GM11168 (cell line): ENCODE measurements around the gene CPB2.

Experiments
- in situ Hi-C: fragments of 300-500 bp; cut with MboI; formaldehyde crosslinking; loops from one replicate; pipeline ENCODE4 v1.12.0; 2022; ENCODE audit warnings: low sequenced_read_pairs; ENCODE audit not compliant: unreplicated experiment

CPB2 gene

GRCh38 chr13:46053162-46054012 lies 51.4 kb downstream of the CPB2 start:
- in situ Hi-C loops, result no loop called here

- in situ Hi-C loops, result no loop called here
Measured at GRCh38 chr13:46052319-46053161, 52.3 kb downstream of the CPB2 start, which contains the start of gene ZC3H13. Gene ZC3H13 (minus strand): TSS chr13:46052746. CDS start chr13:46045507, 7,239 bp downstream.

DNA sequence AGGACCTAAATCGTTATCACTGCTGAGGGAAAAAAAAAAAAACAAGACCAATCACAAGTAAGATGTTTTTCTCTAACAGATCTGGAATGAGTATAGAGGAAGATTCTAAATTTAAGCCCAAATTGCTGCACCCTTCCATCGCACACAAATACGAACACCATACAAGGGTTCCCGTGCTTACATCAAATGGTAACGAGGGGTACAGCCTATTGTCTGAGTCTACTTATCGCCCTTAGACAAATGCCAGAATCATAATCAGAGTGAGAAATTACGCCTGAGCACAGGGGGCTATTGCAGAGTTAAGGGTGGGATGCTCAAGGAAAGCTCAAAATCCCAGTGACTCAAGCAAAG lies 52.9 kb downstream of the CPB2 start:
- in situ Hi-C loops, result no loop called here

- in situ Hi-C loops, result no loop called here
Measured at GRCh38 chr13:46050771-46051170, 54.1 kb downstream of the CPB2 start.

GRCh38 chr13:46045424-46045823 lies 59.4 kb downstream of the CPB2 start:
- in situ Hi-C loops, result no loop called here

GRCh38 chr13:46043647-46044046 lies 61.2 kb downstream of the CPB2 start:
- in situ Hi-C loops, result no loop called here

GRCh38 chr13:46041419-46041839 lies 63.4 kb downstream of the CPB2 start:
- in situ Hi-C loops, result no loop called here

GRCh38 chr13:46040763-46041162 lies 64.1 kb downstream of the CPB2 start:
- in situ Hi-C loops, result no loop called here

GRCh38 chr13:46039411-46040182 lies 65.2 kb downstream of the CPB2 start:
- in situ Hi-C loops, result no loop called here

DNA sequence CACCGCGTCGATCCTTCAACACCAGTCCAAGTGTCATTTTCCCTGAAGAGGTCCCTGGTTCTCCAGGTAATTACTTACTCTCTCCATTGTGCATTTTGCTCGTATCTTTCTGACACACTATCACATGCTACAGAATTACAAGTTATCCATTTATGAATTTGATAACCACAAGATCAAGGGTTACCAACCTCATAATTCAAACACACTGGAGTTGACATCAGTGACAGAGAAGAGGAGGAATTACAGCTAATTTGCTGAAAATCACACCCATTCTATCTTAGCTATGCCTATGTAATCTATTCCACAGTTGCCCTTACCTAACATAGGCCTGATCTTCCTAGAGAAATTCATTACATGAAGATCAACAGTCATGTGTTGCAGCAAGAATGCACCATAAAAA lies 66.5 kb downstream of the CPB2 start:
- in situ Hi-C loops, result no loop called here

GRCh38 chr13:46035066-46035465 lies 69.8 kb downstream of the CPB2 start:
- in situ Hi-C loops, result no loop called here

DNA sequence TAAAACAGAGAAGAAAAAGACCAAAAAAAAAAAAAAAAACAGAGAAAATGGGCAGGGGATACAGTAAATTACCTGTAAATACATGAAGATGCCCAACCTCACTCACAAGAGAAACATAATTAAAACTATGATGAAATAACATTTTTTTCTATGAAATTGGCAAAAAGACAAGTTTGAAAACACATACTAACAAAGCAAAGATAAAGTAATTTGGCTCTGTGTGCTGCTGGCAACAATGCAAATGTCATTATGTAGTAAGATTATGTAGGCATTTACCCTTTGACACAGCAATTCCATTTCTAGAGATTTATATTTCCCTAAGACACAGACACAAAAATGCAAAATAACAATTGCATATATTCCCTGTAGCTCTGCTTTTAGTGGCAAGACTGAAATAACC lies 72.5 kb downstream of the CPB2 start:
- in situ Hi-C loops, result no loop called here

GRCh38 chr13:46031581-46032263 lies 73.1 kb downstream of the CPB2 start:
- in situ Hi-C loops, result no loop called here

DNA sequence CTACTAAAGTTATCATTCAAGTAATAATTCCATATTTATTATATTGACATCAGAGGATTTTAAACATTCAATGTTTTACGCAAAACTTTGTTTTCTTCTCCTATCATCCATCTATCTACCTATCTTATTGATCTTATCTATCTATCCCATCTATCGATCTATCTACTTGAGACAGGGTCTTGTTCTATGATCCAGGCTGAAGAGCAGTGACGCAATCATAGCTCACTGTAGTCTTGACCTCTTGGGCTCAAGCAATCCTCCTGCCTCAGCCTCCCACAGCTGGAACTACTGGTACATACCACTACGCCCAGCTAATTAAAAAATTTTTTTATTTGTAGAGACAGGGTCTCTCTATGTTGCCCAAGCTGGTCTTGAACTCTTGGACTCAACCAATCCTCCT lies 79.7 kb downstream of the CPB2 start:
- in situ Hi-C loops, result no loop called here

- in situ Hi-C loops, result no loop called here
Measured at GRCh38 chr13:46022481-46022880, 82.4 kb downstream of the CPB2 start.

- in situ Hi-C loops, result no loop called here
Measured at GRCh38 chr13:46016216-46016615, 88.6 kb downstream of the CPB2 start.

GRCh38 chr13:46015366-46015765 lies 89.5 kb downstream of the CPB2 start:
- in situ Hi-C loops, result no loop called here

DNA sequence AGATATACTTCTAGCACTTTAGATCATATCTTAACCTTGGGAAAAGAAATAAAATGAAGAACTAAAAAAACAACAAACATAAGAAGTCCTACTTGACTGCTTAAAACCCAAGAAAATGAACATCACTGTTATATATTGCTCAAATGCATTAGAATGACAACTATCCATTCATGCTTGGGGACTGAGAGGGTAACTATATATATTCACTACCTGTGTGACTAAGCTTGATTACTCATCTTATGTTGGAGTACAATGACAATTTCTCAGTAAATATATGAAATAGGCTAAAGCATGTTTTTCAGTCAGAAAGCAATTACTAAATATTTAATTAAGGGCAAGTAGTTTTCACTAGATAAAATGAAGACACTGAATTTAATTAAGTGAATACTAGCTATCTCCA lies 92.4 kb downstream of the CPB2 start:
- in situ Hi-C loops, result no loop called here

DNA sequence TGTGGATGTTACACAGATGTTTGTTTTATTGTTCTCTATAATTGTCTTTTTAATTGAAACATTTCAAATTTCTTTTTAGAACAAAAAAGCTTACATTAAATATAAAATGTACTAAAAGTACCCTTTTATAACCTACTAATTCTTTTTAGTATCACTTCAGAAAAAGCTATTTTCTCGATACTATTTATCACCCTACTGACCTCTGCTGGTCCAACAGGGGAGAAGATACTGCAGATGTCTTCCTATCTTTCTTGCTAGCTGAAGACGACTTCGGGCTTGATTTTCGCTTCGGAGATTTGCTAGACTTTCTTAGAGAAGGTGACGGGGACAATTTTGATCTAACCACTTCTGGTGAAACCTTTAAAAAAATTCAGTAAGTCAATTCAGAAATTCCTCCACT lies 94.7 kb downstream of the CPB2 start:
- in situ Hi-C loops, result no loop called here

- in situ Hi-C loops, result no loop called here
Measured at GRCh38 chr13:46008631-46009030, 96.2 kb downstream of the CPB2 start.
